ENCODE results near the gene POLR2I. TPM values are rescaled to one million over a fixed set of nuclear protein-coding genes. Genes with fewer than 3 reads are reported as not detected.

The POLR2I gene
- total and polyA plus RNA-seq, 9 of the 15 experiments (the other 6 are each of a cell fraction or from before 2014, with no cell fraction given): 28.0 to 283 (median 123) TPM

DNA sequence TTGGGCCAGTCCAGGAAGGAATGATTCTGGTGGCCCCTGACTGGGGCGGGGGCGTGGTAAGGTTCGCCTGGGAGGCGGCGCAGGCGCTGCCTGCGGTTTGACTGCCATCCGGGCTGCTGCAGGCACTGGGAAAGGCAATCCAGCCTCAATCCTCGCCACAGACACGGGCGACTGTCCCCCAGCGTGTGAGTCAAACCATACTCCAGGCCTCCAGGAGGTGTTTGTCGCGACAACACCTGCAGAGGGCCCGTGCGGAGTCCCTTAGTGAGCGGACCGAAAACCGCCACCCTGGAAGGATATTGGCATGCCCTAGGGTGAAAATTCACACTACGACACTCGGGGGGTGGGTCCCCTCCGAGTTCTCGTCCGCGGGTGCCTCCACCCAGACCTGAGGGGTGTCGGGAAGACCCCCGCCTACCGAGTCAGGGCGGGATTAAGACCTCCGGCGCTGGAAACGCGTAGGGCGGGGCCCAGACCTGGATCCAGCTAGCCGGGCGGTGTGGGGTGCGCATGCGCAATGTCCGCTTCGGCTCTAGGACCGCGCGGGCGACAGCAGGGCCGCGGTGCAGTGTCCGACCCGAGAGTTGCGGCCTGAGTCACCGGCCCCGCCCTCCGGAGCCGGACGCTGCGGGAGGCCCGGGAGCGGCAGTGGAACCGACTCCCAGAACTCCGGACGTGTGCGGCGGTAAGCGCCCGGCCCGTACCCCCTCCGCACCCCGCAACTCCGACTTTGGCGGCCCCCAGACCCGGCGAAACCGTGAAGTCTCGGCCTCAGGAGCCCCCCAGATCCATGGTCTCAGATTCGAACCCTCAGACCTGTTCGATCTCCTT, 25.0 kb upstream of the POLR2I start, which contains the start of gene CAPNS1 (continued):
- TF ChIP-seq SIN3B (IDR thresholded peaks at IDR 0.05; ENCODE audit: low read depth) (0 out of 2 replicates have a peak, but pooled peaks have one; percentile 10), NFXL1 (CRISPR knock-in tag; IDR thresholded peaks at IDR 0.05) (no peak), MEF2A (IDR thresholded peaks at IDR 0.05; ENCODE audit: control insufficient read depth, low read depth, low read length) (no peak), ZC3H8 (IDR thresholded peaks at IDR 0.05) (no peak), CBX3 (IDR thresholded peaks at IDR 0.05; ENCODE audit: borderline replicate concordance in 1 of 2, low read length in 2 of 2) (no peak; a peak in 1 of 3 replicates), MTA3 (IDR thresholded peaks at IDR 0.05; ENCODE audit: borderline replicate concordance) (peak; percentile 88), MLX (CRISPR knock-in tag; conservative IDR thresholded peaks at IDR 0.05) (no peak), ZBTB1 (CRISPR knock-in tag; IDR thresholded peaks at IDR 0.05; ENCODE audit: borderline replicate concordance, low read depth) (peak; percentile 78), NCOA4 (IDR thresholded peaks at IDR 0.05; ENCODE audit: partially characterized antibody) (no peak), POLR3A (IDR thresholded peaks at IDR 0.05; ENCODE audit: borderline replicate concordance, extremely low read depth, insufficient read depth, insufficient read length) (no peak), ETV1 (tag; conservative IDR thresholded peaks at IDR 0.05; ENCODE audit: low read depth) (peak; percentile 72; the same call in 1 of the 2 replicates), IFI16 (CRISPR knock-in tag; IDR thresholded peaks at IDR 0.05) (no peak), JUNB (CRISPR knock-in tag; conservative IDR thresholded peaks at IDR 0.05) (0 out of 2 replicates have a peak, but pooled peaks have one; percentile 10), PHF21A (IDR thresholded peaks at IDR 0.05; ENCODE audit: borderline replicate concordance, low read depth) (peak; percentile 48; the same call in 1 of the 2 replicates), NELFE (IDR thresholded peaks at IDR 0.05; ENCODE audit: insufficient read depth, insufficient read length) (no peak), MED1 (CRISPR knock-in tag; IDR thresholded peaks at IDR 0.05; ENCODE audit: borderline replicate concordance) (no peak), CREBBP (IDR thresholded peaks at IDR 0.05; ENCODE audit: low read depth, low read length) (no peak), GTF2E2 (tag; IDR thresholded peaks at IDR 0.05) (peak; percentile 72; the same call in 1 of the 2 replicates), SMAD3 (CRISPR knock-in tag; conservative IDR thresholded peaks at IDR 0.05) (no peak), TCF7 (IDR thresholded peaks at IDR 0.05; ENCODE audit: borderline replicate concordance) (no peak)
- TF ChIP-seq, protein P1, sequence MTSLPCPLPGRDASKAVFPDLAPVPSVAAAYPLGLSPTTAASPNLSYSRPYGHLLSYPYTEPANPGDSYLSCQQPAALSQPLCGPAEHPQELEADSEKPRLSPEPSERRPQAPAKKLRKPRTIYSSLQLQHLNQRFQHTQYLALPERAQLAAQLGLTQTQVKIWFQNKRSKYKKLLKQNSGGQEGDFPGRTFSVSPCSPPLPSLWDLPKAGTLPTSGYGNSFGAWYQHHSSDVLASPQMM (CRISPR knock-in tag; IDR thresholded peaks at IDR 0.05): no peak
- TF ChIP-seq, protein P2, sequence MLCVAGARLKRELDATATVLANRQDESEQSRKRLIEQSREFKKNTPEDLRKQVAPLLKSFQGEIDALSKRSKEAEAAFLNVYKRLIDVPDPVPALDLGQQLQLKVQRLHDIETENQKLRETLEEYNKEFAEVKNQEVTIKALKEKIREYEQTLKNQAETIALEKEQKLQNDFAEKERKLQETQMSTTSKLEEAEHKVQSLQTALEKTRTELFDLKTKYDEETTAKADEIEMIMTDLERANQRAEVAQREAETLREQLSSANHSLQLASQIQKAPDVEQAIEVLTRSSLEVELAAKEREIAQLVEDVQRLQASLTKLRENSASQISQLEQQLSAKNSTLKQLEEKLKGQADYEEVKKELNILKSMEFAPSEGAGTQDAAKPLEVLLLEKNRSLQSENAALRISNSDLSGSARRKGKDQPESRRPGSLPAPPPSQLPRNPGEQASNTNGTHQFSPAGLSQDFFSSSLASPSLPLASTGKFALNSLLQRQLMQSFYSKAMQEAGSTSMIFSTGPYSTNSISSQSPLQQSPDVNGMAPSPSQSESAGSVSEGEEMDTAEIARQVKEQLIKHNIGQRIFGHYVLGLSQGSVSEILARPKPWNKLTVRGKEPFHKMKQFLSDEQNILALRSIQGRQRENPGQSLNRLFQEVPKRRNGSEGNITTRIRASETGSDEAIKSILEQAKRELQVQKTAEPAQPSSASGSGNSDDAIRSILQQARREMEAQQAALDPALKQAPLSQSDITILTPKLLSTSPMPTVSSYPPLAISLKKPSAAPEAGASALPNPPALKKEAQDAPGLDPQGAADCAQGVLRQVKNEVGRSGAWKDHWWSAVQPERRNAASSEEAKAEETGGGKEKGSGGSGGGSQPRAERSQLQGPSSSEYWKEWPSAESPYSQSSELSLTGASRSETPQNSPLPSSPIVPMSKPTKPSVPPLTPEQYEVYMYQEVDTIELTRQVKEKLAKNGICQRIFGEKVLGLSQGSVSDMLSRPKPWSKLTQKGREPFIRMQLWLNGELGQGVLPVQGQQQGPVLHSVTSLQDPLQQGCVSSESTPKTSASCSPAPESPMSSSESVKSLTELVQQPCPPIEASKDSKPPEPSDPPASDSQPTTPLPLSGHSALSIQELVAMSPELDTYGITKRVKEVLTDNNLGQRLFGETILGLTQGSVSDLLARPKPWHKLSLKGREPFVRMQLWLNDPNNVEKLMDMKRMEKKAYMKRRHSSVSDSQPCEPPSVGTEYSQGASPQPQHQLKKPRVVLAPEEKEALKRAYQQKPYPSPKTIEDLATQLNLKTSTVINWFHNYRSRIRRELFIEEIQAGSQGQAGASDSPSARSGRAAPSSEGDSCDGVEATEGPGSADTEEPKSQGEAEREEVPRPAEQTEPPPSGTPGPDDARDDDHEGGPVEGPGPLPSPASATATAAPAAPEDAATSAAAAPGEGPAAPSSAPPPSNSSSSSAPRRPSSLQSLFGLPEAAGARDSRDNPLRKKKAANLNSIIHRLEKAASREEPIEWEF (CRISPR knock-in tag; IDR thresholded peaks at IDR 0.05): no peak

Data from K562 (cell line).